ENCODE results near the gene RSF1.

Gene RSF1

DNA sequence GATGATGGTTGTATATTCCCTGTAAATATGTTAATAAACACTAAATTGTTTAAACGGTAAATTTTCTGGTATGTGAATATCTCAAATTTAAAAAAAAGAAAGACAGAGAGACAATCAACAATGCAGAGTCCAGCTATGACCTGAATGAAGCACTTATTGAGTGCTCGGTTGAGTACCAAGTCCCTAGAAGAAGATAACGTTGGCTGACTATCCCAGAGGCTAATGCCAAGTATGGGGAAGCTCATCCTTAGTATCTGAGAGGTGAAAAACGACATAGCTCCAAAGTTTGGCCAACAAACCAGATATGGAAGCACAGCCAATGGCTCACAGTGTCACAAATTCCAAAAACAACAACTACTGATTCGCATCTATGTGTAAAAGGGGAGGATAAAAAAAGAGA lies 71.3 kb downstream of the RSF1 start:
- no peak for DNase-seq

DNA sequence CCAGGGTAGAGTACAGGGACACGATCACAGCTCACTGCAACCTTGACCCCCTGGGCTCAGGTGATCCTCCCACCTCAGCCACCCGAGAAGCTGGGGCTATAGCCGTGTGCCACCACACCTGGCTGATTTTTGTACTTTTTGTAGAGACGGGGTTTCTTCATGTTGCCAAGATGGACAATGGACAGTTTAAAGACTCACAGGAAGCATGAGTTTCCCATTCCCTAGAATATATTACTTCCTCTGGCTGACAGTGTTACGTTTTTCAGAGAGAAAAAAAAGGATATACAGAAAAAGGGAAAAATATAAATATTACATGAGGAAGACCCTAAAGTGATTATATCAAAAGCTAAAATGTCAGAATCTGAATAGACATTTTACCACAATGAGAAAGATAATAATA lies 72.3 kb downstream of the RSF1 start:
- no peak for DNase-seq

DNA sequence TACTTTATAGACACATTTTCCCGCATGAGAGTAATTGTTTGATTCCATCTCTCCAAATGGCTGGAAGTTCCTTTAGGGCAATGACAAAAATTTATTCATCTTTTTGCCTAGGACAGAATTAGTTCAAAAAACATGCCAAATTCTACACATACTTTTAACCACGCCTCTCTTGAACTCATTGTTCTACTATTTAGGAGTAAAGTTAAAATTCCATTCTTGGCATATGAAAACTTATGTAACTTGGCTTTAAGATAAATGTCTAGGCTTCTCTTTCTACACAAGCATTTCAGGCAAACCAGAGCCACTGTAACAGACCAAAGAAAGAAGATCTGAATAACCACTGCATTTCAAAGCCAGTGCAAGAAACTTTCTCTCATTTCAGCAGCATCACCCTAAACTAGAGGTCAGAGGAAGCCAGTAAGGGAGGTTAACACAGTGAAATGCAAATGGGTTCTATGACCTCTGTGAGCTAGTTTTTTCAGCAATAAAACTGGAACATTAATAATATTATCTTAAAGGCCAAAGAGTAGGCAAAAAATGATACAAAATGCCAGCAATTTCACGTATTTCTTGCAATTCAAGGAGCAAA lies 73.0 kb downstream of the RSF1 start:
- no peak for DNase-seq

DNA sequence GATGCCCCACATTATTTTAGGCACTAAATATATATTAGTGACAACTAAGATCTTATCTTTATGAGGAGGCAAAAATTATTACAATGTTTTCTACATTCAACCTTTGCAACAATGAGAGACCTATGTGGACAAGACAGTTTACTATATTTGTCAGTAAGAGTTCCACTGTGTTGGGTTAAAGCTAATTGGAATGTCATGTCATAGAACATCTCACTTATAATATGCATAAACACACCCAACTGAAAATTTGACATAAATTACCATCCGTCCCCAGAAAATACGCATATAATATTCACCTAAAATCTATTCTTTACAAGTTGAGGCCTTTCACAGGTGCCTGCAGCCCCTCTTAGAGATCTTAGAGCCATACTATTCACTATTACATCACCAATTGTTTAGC lies 84.0 kb downstream of the RSF1 start:
- DNase-seq: no peak

- DNase-seq: no peak
Measured at GRCh38 chr11:77734890-77735289, 85.6 kb downstream of the RSF1 start.

DNA sequence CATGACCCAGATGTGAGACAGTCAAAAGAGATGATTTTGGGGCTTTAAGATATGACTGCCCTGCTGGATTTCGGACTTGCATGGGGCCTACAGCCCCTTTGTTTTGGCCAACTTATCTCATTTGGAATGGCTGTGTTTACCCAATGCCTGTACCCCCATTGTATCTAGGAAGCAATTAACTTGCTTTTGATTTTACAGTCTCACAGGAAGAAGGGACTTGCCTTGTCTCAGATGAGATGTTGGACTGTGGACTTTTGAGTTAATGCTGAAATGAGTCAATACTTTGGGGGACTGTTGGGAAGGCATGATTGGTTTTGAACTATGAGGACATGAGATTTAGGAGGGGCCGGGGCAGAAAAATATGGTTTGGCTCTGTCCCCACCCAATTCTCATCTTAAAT lies 88.4 kb downstream of the RSF1 start:
- DNase-seq: no peak

DNA sequence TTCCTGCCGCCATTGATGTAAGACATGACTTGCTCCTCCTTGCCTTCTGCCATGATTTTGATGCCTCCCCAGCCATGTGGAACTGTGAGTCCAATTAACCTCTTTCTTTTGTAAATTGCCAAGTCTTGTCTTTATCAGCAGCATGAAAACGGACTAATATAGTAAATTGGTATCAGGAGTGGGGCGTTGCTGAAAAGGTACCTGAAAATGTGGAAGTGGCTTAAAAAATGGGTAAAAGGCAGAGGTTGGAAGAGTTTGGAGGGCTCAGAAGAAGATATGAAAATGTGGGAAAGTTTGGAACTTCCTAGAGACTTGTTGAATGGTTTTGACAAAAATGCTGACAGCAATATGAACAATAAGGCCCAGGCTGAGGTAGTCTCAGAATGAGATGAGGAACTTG lies 89.7 kb downstream of the RSF1 start:
- DNase-seq: no peak

DNA sequence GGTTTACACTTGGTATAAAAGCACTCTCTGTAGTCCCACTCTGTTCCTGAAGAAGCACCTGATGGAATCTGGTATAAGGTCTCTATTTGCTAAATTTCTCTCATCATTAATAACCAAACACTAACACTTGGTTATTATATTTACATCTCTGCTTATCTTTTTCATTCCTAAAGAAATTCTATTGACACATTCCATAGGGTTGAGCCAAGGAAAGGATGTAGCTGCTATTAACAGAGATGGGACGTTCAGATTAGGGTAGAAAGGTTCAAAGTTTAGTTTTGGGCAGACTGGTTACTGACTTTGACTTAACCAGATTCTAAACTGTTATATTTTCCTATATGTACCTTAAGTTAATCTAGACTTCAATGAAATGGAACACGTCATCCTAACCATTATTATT lies 91.5 kb downstream of the RSF1 start:
- no peak for DNase-seq

GRCh38 chr11:77728203-77728786 lies 92.2 kb downstream of the RSF1 start:
- DNase-seq: no peak

- DNase-seq: peak; percentile 46
Measured at GRCh38 chr11:77726524-77726923, 94.0 kb downstream of the RSF1 start.

DNA sequence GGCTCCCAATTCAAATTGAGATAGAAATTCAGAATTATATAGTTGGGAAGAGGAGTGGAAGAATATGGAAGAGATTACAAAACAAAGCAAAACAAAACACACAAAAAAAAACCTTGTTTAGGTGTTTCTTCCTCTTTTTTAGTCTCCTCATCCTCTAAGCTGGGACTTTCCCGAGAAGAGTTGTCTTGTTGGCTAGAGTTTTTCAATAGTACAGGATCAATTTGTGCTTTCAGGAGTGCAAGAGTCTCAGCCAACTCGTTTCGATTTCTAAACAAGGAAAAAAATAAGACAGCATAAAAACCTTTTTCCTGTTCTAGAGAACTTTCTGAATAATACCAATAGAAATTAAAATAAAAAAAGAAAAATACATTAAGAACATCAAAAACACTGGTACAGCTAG lies 95.1 kb downstream of the RSF1 start:
- no peak for DNase-seq

DNA sequence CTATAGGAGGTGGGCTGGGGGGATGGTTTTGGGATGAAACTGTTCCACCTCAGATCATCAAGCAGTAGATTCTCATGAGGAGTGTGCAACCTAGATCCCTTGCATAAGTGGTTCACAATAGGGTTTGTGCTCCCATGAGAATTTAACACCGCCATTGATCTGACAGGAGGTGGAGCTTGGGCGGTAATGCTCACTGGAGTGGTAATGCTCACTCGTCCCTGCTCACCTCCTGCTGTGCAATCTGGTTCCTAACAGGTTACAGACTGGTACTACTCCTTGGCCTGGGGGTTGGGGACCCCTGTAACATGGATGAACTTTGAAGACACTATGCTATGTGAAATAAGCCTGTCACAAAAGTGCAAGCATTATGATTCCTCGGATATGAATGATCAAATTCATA lies 95.9 kb downstream of the RSF1 start:
- no peak for DNase-seq

GRCh38 chr11:77723024-77723423 lies 97.5 kb downstream of the RSF1 start:
- no peak for DNase-seq

GRCh38 chr11:77710358-77710757 lies 110.2 kb downstream of the RSF1 start:
- DNase-seq: no peak

- DNase-seq: no peak
Measured at GRCh38 chr11:77705876-77706579, 114.5 kb downstream of the RSF1 start.

- DNase-seq: peak; percentile 22
Measured at GRCh38 chr11:77705195-77705875, 115.2 kb downstream of the RSF1 start.

DNA sequence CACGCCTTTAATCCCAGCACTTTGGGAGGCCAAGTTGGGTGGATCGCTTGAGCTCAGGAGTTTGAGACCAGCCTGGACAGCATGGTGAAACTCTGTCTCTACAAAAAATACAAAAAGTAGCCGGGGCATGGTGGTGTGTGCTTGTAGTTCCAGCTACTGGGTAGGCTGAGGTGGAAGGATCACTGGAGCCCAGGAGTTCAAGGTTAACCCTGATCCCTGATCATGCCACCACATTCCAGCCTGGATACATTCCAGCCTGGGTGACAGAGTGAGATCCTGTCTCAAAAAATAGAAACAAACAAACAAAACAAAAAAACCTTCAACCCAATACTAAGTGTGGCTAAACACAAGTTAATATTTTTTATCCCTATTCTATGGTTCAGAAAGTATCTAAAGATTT lies 116.5 kb downstream of the RSF1 start:
- no peak for DNase-seq

DNA sequence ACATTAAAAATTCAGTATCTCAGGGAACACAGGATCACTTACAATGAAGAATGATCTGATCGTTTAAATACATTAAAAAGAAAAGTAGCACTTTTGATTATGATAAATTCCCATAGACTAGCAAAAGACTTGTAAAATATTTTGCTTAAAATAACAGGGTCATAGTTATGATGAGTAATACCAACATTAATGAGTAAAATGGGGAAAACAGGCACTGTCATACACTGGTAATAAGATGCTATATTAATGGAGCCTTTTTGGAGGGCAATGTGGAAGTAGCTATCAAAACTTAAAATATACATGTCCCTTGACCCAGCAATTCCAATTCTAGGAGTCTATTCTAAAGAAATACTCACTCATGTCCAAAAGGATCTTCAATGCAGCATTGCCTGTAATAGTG lies 121.1 kb downstream of the RSF1 start:
- DNase-seq: no peak

GRCh38 chr11:77698896-77699295 lies 121.6 kb downstream of the RSF1 start:
- no peak for DNase-seq

DNA sequence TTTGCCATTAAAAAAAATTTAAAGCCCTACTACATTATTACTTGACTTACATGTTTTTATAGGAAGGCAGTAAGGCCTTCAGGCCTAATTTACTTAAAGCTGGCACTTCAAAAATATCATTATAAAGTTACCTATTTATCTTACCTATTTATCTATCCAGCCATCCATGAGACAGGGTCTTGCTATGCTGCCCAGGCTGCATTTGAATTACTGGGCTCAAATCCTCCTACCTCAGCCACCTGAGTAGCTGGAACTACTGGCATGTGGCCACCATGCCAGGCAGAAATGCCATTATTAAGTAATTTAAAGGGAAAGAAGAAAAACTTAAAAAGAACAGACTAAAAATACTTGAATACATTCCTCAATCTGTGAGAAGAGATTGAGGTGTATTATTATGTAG lies 122.7 kb downstream of the RSF1 start:
- DNase-seq: no peak

DNA sequence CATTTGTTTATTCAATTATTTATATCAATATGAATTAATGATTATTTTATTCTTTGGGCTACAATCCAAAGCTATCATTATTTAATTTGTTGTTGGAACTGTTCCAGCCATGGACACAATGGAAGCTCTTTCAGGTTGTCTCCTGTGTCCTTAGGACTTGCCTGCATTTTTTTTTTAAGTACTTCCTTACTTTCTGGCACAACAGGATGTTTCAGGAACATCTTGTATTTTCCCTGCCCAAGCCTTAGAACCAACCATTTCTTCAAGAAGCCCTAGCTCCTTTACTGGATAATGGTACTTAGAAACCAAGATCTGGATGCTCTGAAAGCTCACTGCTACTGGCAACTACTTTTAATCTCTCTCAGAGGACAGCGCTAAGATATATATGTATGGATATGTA lies 125.1 kb downstream of the RSF1 start:
- DNase-seq: no peak

DNA sequence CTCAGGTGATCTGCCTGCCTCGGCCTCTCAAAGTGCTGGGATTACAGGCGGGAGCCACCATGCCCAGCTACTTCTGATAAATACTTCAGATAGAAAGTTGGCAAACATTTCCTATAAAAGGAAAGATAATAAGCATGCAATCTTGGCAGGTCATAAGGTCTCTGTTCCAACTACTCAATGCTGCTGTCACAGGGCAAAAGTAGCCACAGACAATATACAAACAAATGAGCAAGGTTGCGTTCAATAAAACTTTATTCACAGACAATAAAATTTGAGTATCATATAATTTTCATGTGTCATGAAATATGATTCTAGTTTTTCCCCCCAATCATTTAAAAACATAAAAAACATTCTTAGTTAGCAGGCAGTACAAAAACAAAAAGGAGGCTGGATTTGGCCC lies 129.9 kb downstream of the RSF1 start:
- DNase-seq: no peak

GRCh38 chr11:77687088-77687487 lies 133.4 kb downstream of the RSF1 start:
- DNase-seq: no peak

DNA sequence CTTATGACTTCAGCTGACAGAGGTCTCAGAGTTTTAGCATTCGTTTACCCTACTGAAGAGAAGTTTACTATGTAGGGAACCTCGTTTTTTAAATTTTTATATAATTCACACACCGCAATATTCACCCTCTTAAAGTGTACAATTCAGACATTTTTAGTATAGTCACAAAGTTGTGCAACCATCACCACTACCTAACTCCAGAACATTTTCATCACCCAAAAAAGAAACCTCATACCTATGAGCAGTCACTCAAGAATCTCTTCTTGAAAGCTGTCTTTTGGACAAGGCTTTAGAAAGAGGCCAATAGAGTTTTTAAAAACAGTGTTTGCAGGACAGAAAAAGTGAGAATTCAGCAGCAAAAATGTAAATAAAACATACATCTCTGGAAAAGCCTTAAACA lies 143.4 kb downstream of the RSF1 start:
- DNase-seq: no peak
